ENCODE data around the gene CCDC9. TPM values are rescaled to one million over a fixed set of nuclear protein-coding genes. Genes with fewer than 3 reads are reported as not detected.

The CCDC9 gene
- total and polyA plus RNA-seq, 4 donors = 17.5 to 44.5 (median 34.5) TPM

GRCh38 chr19:47319923-47320871 is 63.9 kb downstream of the CCDC9 start:
- Histone ChIP-seq H3K9ac (ENCODE audit: insufficient read depth in 1 of 2, low read length in 2 of 2) (no peak overlapping the region), H3K9me3 (ENCODE audit: control insufficient read depth in 4 of 4, insufficient read depth in 3 of 4, low read length in 3 of 4) (no peaks in the 10 kb centered on the region), H3K27ac (ENCODE audit: low read depth in 1 of 2, low read length in 1 of 2) (no peak overlapping the region), H3K4me3 (no peak overlapping the region), H3K36me3 (ENCODE audit: control insufficient read depth in 4 of 4, insufficient read depth in 4 of 4, low read length in 4 of 4) (peaks cover 0 to 7% (median 0%) of the 10 kb centered on the region in 4 donors), H3K27me3 (ENCODE audit: control insufficient read depth in 3 of 3, insufficient read depth in 3 of 3, low read length in 2 of 3) (no peaks in the 10 kb centered on the region), H3K4me1 (ENCODE audit: control insufficient read depth in 5 of 5, insufficient read depth in 5 of 5, low read length in 5 of 5) (peaks cover 0 to 4% (median 0%) of the 10 kb centered on the region in 5 donors)
- ATAC-seq (ENCODE audit: insufficient read depth, low FRiP score) = no peak
- DNase-seq = no peak
- TF ChIP-seq CTCF (IDR thresholded peaks at IDR 0.05; ENCODE audit: control extremely low read depth, extremely low read depth) = no peak
- 91 to 92% methylated on average over 46 of the region's 46 CpGs for WGBS, 2 donors

Small RNAs within 50 kb of the gene (small RNA-seq; reads per million reads assigned to genes)
- gene MIR3190 (ENCODE audit: low replicate concordance) = not detected

Other genes starting within 250 kb of the CCDC9 start
- gene NPAS1, start 236.7 kb upstream of the CCDC9 start, total RNA-seq = 1 to 10 TPM in 1 of 2 donors, under 1 TPM in 1; 0.31 to 1.0 TPM
- 1 to 10 TPM in 1 of 2 donors, under 1 TPM in 1; 0.35 to 1.2 TPM for gene NPAS1, start 236.7 kb upstream of the CCDC9 start, polyA plus RNA-seq
- 10 to 100 TPM; 12.4 to 42.4 TPM for gene TMEM160, start 207.9 kb upstream of the CCDC9 start, total RNA-seq
- gene TMEM160, start 207.9 kb upstream of the CCDC9 start, polyA plus RNA-seq = 10 to 100 TPM; 10.1 to 54.4 TPM
- gene ZC3H4, start 142.7 kb upstream of the CCDC9 start, total RNA-seq = 10 to 100 TPM; 19.4 to 51.6 TPM
- 10 to 100 TPM; 12.2 to 13.1 TPM for gene ZC3H4, start 142.7 kb upstream of the CCDC9 start, polyA plus RNA-seq
- gene SAE1, start 125.7 kb upstream of the CCDC9 start, total RNA-seq = 10 to 100 TPM; 55.9 TPM
- gene SAE1, start 125.7 kb upstream of the CCDC9 start, polyA plus RNA-seq = 10 to 100 TPM; 28.6 to 58.1 TPM
- gene BBC3, start 25.3 kb upstream of the CCDC9 start, total RNA-seq = 10 to 100 TPM in 1 of 2 donors, 1 to 10 TPM in 1; 4.1 to 10.8 TPM
- 10 to 100 TPM; 18.8 to 22.0 TPM for gene BBC3, start 25.3 kb upstream of the CCDC9 start, polyA plus RNA-seq
- gene INAFM1, start 18.4 kb downstream of the CCDC9 start, total RNA-seq = 10 to 100 TPM in 1 of 2 donors, 1 to 10 TPM in 1; 2.4 to 33.5 TPM
- 10 to 100 TPM; 12.0 to 12.1 TPM for gene INAFM1, start 18.4 kb downstream of the CCDC9 start, polyA plus RNA-seq
- 10 to 100 TPM in 1 of 2 donors, 1 to 10 TPM in 1; 9.6 to 81.2 TPM for gene C5AR1, start 53.3 kb downstream of the CCDC9 start, total RNA-seq
- gene C5AR1, start 53.3 kb downstream of the CCDC9 start, polyA plus RNA-seq = 100 to 1,000 TPM in 1 of 2 donors, 1 to 10 TPM in 1; 9.4 to 156 TPM
- gene C5AR2, start 75.7 kb downstream of the CCDC9 start, total RNA-seq = 10 to 100 TPM in 1 of 2 donors, 1 to 10 TPM in 1; 2.7 to 12.6 TPM
- gene C5AR2, start 75.7 kb downstream of the CCDC9 start, polyA plus RNA-seq = 10 to 100 TPM in 1 of 2 donors, 1 to 10 TPM in 1; 1.0 to 17.4 TPM
- gene DHX34, start 92.8 kb downstream of the CCDC9 start, total RNA-seq = 10 to 100 TPM; 14.8 to 18.2 TPM
- gene DHX34, start 92.8 kb downstream of the CCDC9 start, polyA plus RNA-seq = 10 to 100 TPM; 13.5 to 24.2 TPM
- gene MEIS3, start 163.0 kb downstream of the CCDC9 start, total RNA-seq = 10 to 100 TPM in 1 of 2 donors, 1 to 10 TPM in 1; 8.6 to 10.2 TPM
- gene MEIS3, start 163.0 kb downstream of the CCDC9 start, polyA plus RNA-seq = 1 to 10 TPM; 3.8 to 7.3 TPM
- under 1 TPM; 0.15 to 0.26 TPM for gene SLC8A2, start 215.4 kb downstream of the CCDC9 start, total RNA-seq
- under 1 TPM; 0.10 to 0.14 TPM for gene SLC8A2, start 215.4 kb downstream of the CCDC9 start, polyA plus RNA-seq
- gene KPTN, start 227.7 kb downstream of the CCDC9 start, total RNA-seq = 10 to 100 TPM in 1 of 2 donors, 1 to 10 TPM in 1; 4.6 to 13.6 TPM
- 10 to 100 TPM; 12.1 to 15.7 TPM for gene KPTN, start 227.7 kb downstream of the CCDC9 start, polyA plus RNA-seq

All from lung (tissue), 13 donors.